C4-2B (cell line): ENCODE results near the gene PON2.

ENCODE experiments used
- H3K27ac ChIP-seq: fragments of 450-650 bp; 2 replicates; pipeline ENCODE4 v1.5.1; 2017
- CTCF ChIP-seq: fragments of 450-650 bp; conservative IDR thresholded peaks from 2 replicates; pipeline ENCODE4 v1.5.1; 2017; ENCODE audit warnings: mild to moderate bottlenecking
- ZFX ChIP-seq: fragments of 450-650 bp; IDR thresholded peaks from 2 replicates; pipeline ENCODE4 v1.6.1; 2017

PON2 gene

GRCh38 chr7:95376632-95377400 lies 58.0 kb downstream of the PON2 start:
- TF ChIP-seq CTCF (no peak), ZFX (no peak)
- no peak overlapping the region for H3K27ac ChIP-seq

GRCh38 chr7:95375591-95376257 lies 59.1 kb downstream of the PON2 start:
- no peak overlapping the region for H3K27ac ChIP-seq
- TF ChIP-seq CTCF (no peak), ZFX (no peak)

- TF ChIP-seq ZFX (no peak), CTCF (peak; percentile 4; the same call in 1 of the 2 replicates)
- no peak overlapping the region for H3K27ac ChIP-seq
These were observed 61.5 kb downstream of the PON2 start for GRCh38 chr7:95373323-95373722.

GRCh38 chr7:95368235-95368634 lies 66.6 kb downstream of the PON2 start:
- no peak overlapping the region for H3K27ac ChIP-seq
- no peak for TF ChIP-seq ZFX
- TF ChIP-seq CTCF: no peak

GRCh38 chr7:95367606-95368005 lies 67.2 kb downstream of the PON2 start:
- no peak for TF ChIP-seq CTCF
- TF ChIP-seq ZFX: no peak
- no peak overlapping the region for H3K27ac ChIP-seq

GRCh38 chr7:95365151-95365550 lies 69.7 kb downstream of the PON2 start:
- H3K27ac ChIP-seq: no peak overlapping the region
- TF ChIP-seq CTCF (no peak), ZFX (no peak)

GRCh38 chr7:95357623-95358022 lies 77.2 kb downstream of the PON2 start:
- H3K27ac ChIP-seq: no peak overlapping the region
- TF ChIP-seq ZFX: no peak
- TF ChIP-seq CTCF: peak; percentile 9; the same call in 1 of the 2 replicates
